Stomach (tissue), 9 donors: ENCODE data around the gene TLK1. TPM values are rescaled to one million over a fixed set of nuclear protein-coding genes. Genes with fewer than 3 reads are reported as not detected.

Source experiments
- DNase-seq, 2 donors: peaks; one replicate each; pipeline versions ENCODE4 v3.0.0 to v3.0.0-alpha.2; 2013 to 2019
- H3K27ac ChIP-seq, 5 donors: fragments of 200-600 bp in 4 of 5; sonication (generic) in 4 of 5; one replicate each; pipeline ENCODE4 v1.5.1; 2013 to 2019; ENCODE audit warnings: mild to moderate bottlenecking in 1 of 5, moderate library complexity in 1 of 5
- H3K27me3 ChIP-seq, 3 donors: fragments of 200-600 bp; sonication (generic); one replicate each; pipeline ENCODE4 v1.5.1; 2017 to 2019; ENCODE audit warnings: mixed run types in 1 of 3
- H3K36me3 ChIP-seq, 4 donors: fragments of 200-600 bp; sonication (generic); 1 replicate in 3 of 4; 2 replicates in 1 of 4; pipeline ENCODE4 v1.5.1; 2016 to 2019
- H3K4me1 ChIP-seq, 4 donors: fragments of 200-600 bp; sonication (generic); one replicate each; pipeline ENCODE4 v1.5.1; 2016 to 2019
- H3K4me3 ChIP-seq, 4 donors: fragments of 200-600 bp; sonication (generic) in 3 of 4; one replicate each; pipeline ENCODE4 v1.5.1; 2016 to 2019; ENCODE audit warnings: mild to moderate bottlenecking in 1 of 4
- H3K9me3 ChIP-seq, 4 donors: fragments of 200-600 bp; sonication (generic); one replicate each; pipeline ENCODE4 v1.5.1; 2016 to 2019
- CTCF ChIP-seq, 7 experiments: fragments of 450-650 bp in 4 of 7; fragments of 200-600 bp in 3 of 7; sonication (generic) in 3 of 7; IDR thresholded peaks; one replicate each; pipeline ENCODE4 v1.5.1; 2016 to 2019; ENCODE audit warnings: antibody characterized with exemption in 7 of 7, control low read depth in 2 of 7, mild to moderate bottlenecking in 1 of 7
- EP300 ChIP-seq: sonication (generic); formaldehyde crosslinking; IDR thresholded peaks from one replicate; pipeline ENCODE4 v1.6.1; 2017; ENCODE audit warnings: antibody characterized with exemption
- POLR2A ChIP-seq, 4 donors: fragments of 450-650 bp; IDR thresholded peaks; one replicate each; pipeline ENCODE4 v1.6.1; 2016; ENCODE audit warnings: antibody characterized with exemption in 4 of 4, control low read depth in 2 of 4, mild to moderate bottlenecking in 1 of 4, moderate library complexity in 1 of 4
- POLR2AphosphoS5 ChIP-seq, 3 donors: sonication (generic); formaldehyde crosslinking; IDR thresholded peaks; one replicate each; pipeline ENCODE4 v1.6.1; 2016; ENCODE audit warnings: antibody characterized with exemption in 3 of 3
- WGBS, 5 donors: extraction: QIAGEN DNeasy Blood & Tissue Kit in 3 of 5; methylation state at CpG; one replicate each; pipeline versions ENCODE4 v1.1.5 to v1.1.7; 2013 to 2018; 5-methylcytosine and 5-hydroxymethylcytosine counted together
- intact Hi-C: fragments of 100-400 bp; cut with DNase I; formaldehyde crosslinking; loops from one replicate; pipeline ENCODE4 v1.15.1; 2023; ENCODE audit warnings: low total_unique reads
- polyA plus RNA-seq, 3 donors: library from polyadenylated mRNA; stranded (reverse); fragments of 200-250 nt; gene quantifications; one replicate each; pipeline ENCODE4 v1.2.3, GENCODE V29; 2013
- total RNA-seq, 5 donors: library from RNA; depleted of rRNA; stranded (reverse); fragments of >200 nt; gene quantifications; one replicate each; pipeline versions ENCODE4 v1.1.0 to v1.2.3, GENCODE V29; 2014 to 2016
- donor health status: healthy with polysubstance abuse.
- donor health status: Bipolar disorder and iron deficiency.
- donor health status: healthy.

TLK1 gene
- total and polyA plus RNA-seq, 8 donors = 10.1 to 135 (median 14.4) TPM

- intact Hi-C loops = no loop called here
- 89 to 98% (median 96%) methylated on average over 1 of the region's 1 CpG for WGBS, 5 donors
These were observed 11.1 kb upstream of the TLK1 start for GRCh38 chr2:171171808-171172207.

GRCh38 chr2:171169839-171170238 is 9.1 kb upstream of the TLK1 start:
- Histone ChIP-seq H3K27me3 (no peaks in the 10 kb centered on the region), H3K4me1 (no peaks in the 10 kb centered on the region), H3K36me3 (no peaks in the 10 kb centered on the region), H3K4me3 (no peak overlapping the region), H3K9me3 (no peaks in the 10 kb centered on the region), H3K27ac (no peak overlapping the region)
- TF ChIP-seq EP300 = no peak
- TF ChIP-seq CTCF (IDR thresholded peaks at IDR 0.05) = no peak
- no peak for TF ChIP-seq POLR2AphosphoS5 (IDR thresholded peaks at IDR 0.05)
- no peak for TF ChIP-seq POLR2A (IDR thresholded peaks at IDR 0.05)
- intact Hi-C loops = no loop called here
- DNase-seq = no peak

More at GRCh38 chr2:171171808-171172207, 11.1 kb upstream of the TLK1 start:
- no peak for DNase-seq
- Histone ChIP-seq H3K4me1 (no peaks in the 10 kb centered on the region), H3K36me3 (no peaks in the 10 kb centered on the region), H3K9me3 (no peaks in the 10 kb centered on the region), H3K27ac (no peak overlapping the region), H3K27me3 (no peaks in the 10 kb centered on the region), H3K4me3 (no peak overlapping the region)
- TF ChIP-seq POLR2AphosphoS5 (IDR thresholded peaks at IDR 0.05) (no peak), EP300 (no peak), POLR2A (IDR thresholded peaks at IDR 0.05) (no peak), CTCF (IDR thresholded peaks at IDR 0.05) (no peak)

- Histone ChIP-seq H3K36me3 (no peaks in the 10 kb centered on the region), H3K27me3 (no peaks in the 10 kb centered on the region), H3K4me3 (no peak overlapping the region), H3K9me3 (no peaks in the 10 kb centered on the region), H3K27ac (no peak overlapping the region), H3K4me1 (no peaks in the 10 kb centered on the region)
- TF ChIP-seq CTCF (IDR thresholded peaks at IDR 0.05) = no peak
- TF ChIP-seq EP300 = no peak
- TF ChIP-seq POLR2A (IDR thresholded peaks at IDR 0.05) = no peak
- TF ChIP-seq POLR2AphosphoS5 (IDR thresholded peaks at IDR 0.05) = no peak
- WGBS, 5 donors = 57 to 72% (median 68%) methylated on average over 2 of the region's 2 CpGs
- intact Hi-C loops = no loop called here
- DNase-seq = no peak
These were observed 8.6 kb upstream of the TLK1 start for GRCh38 chr2:171169333-171169732.

GRCh38 chr2:171167352-171167997 is 6.8 kb upstream of the TLK1 start:
- DNase-seq = no peak

More at GRCh38 chr2:171167352-171167997, 6.8 kb upstream of the TLK1 start:
- Histone ChIP-seq H3K27me3 (no peaks in the 10 kb centered on the region), H3K27ac (no peak overlapping the region), H3K4me3 (no peak overlapping the region), H3K9me3 (no peaks in the 10 kb centered on the region), H3K4me1 (peaks cover 0 to 9% (median 0%) of the 10 kb centered on the region in 4 donors), H3K36me3 (no peaks in the 10 kb centered on the region)
- TF ChIP-seq POLR2AphosphoS5 (IDR thresholded peaks at IDR 0.05) (no peak), POLR2A (IDR thresholded peaks at IDR 0.05) (no peak), CTCF (IDR thresholded peaks at IDR 0.05) (no peak), EP300 (no peak)
- WGBS, 5 donors = 79 to 92% (median 88%) methylated on average over 1 of the region's 1 CpG
- intact Hi-C loops = no loop called here
